GM20431 (cell line): ENCODE measurements around the gene PADI6.
"Not testable (repeated sequence)": the region's sequence is repeated elsewhere in the genome, so short reads cannot be mapped to it uniquely, and the experiment has no call there.

Experiments used
- in situ Hi-C: fragments of 300-500 bp; cut with MseI, MboI; formaldehyde crosslinking; loops from one replicate; pipeline ENCODE4 v1.15.0; 2020; ENCODE audit warnings: low sequenced_read_pairs; ENCODE audit not compliant: unreplicated experiment

PADI6 gene

GRCh38 chr1:17401841-17402240 is 29.8 kb downstream of the PADI6 start:
- in situ Hi-C loops, result no loop called here

- in situ Hi-C loops, result no loop called here
These were observed 31.1 kb downstream of the PADI6 start for GRCh38 chr1:17403081-17403480.

GRCh38 chr1:17404034-17404684 is 32.2 kb downstream of the PADI6 start:
- in situ Hi-C loops, result no loop called here

- in situ Hi-C loops, result no loop called here
These were observed 32.8 kb downstream of the PADI6 start for GRCh38 chr1:17404820-17405219.

- in situ Hi-C loops, result no loop called here
These were observed 34.1 kb downstream of the PADI6 start for GRCh38 chr1:17405898-17406759.

GRCh38 chr1:17406760-17407475 is 34.9 kb downstream of the PADI6 start:
- in situ Hi-C loops, result not testable (repeated sequence)

GRCh38 chr1:17407786-17408514 is 36.0 kb downstream of the PADI6 start:
- in situ Hi-C loops, result not testable (repeated sequence)

GRCh38 chr1:17409391-17409811 is 37.4 kb downstream of the PADI6 start:
- in situ Hi-C loops, result no loop called here

GRCh38 chr1:17412093-17412870 is 40.3 kb downstream of the PADI6 start:
- in situ Hi-C loops, result no loop called here

- in situ Hi-C loops, result no loop called here
These were observed 42.0 kb downstream of the PADI6 start for GRCh38 chr1:17414022-17414421.

- in situ Hi-C loops, result no loop called here
These were observed 44.4 kb downstream of the PADI6 start for GRCh38 chr1:17416389-17416788.

- in situ Hi-C loops, result no loop called here
These were observed 47.8 kb downstream of the PADI6 start for GRCh38 chr1:17419626-17420328.

- in situ Hi-C loops, result no loop called here
These were observed 48.5 kb downstream of the PADI6 start for GRCh38 chr1:17420391-17420918.

GRCh38 chr1:17422461-17422860 is 50.5 kb downstream of the PADI6 start:
- in situ Hi-C loops, result no loop called here

- in situ Hi-C loops, result no loop called here
These were observed 51.8 kb downstream of the PADI6 start for GRCh38 chr1:17423781-17424245.

- in situ Hi-C loops, result no loop called here
These were observed 54.0 kb downstream of the PADI6 start for GRCh38 chr1:17425806-17426600.

GRCh38 chr1:17427696-17428660 is 56.0 kb downstream of the PADI6 start:
- in situ Hi-C loops, result no loop called here
